MM.1S (cell line): ENCODE results near the gene BYSL.

Experiments used
- CTCF ChIP-seq: fragments of 300-600 bp; sonication (generic); IDR thresholded peaks from 2 replicates; pipeline ENCODE4 v1.5.1; 2016; ENCODE audit warnings: antibody characterized with exemption, low read length, mixed read lengths
- EZH2 ChIP-seq: fragments of 300-600 bp; sonication (generic); optimal IDR thresholded peaks from 2 replicates; pipeline ENCODE3; 2017; ENCODE audit warnings: low read depth, mild to moderate bottlenecking, antibody characterized with exemption, low read length, mixed read lengths
- EZH2phosphoT487 ChIP-seq: fragments of 300-600 bp; sonication (generic); IDR thresholded peaks from 2 replicates; pipeline ENCODE4 v1.6.1; 2018; ENCODE audit warnings: antibody characterized with exemption, low read length

GRCh38 chr6:41941280-41942066 lies 20.2 kb downstream of the BYSL start, which contains the start of gene CCND3:
- TF ChIP-seq CTCF (no peak), EZH2 (no peak), EZH2phosphoT487 (no peak)
